Activated T-cell treated with anti-CD3 and anti-CD28 coated beads, Interleukin-2, amount 50 U/mL, for 72 hours (primary cell): ENCODE data around the gene RBM14. TPM values are rescaled to one million over a fixed set of nuclear protein-coding genes. Genes with fewer than 3 reads are reported as not detected.
"Not testable (repeated sequence)": the region's sequence is repeated elsewhere in the genome, so short reads cannot be mapped to it uniquely, and the experiment has no call there.

Experiments
- ATAC-seq, 2 donors: fragments of 150-1000 bp; cut with Tn5 transposase; replicated peaks in 1 of 2; 2 replicates each; pipeline ENCODE4 v1.10.0; 2021; ENCODE audit warnings: moderate library complexity in 2 of 2, mild to moderate bottlenecking in 1 of 2
- DNase-seq, 2 donors: peaks; one replicate each; pipeline ENCODE4 v3.0.0; 2021 to 2022; ENCODE audit warnings: mixed read lengths in 1 of 2
- H3K27ac Mint-ChIP-seq: one replicate; pipeline ENCODE4 v1.8.0; 2022; ENCODE audit warnings: mild to moderate bottlenecking, moderate library complexity, mixed read lengths
- H3K27me3 Mint-ChIP-seq: one replicate; pipeline ENCODE4 v1.8.0; 2022; ENCODE audit warnings: low read depth, mixed read lengths
- H3K36me3 Mint-ChIP-seq, 2 donors: one replicate each; pipeline ENCODE4 v1.8.0; 2022; ENCODE audit warnings: mixed read lengths in 2 of 2, mild to moderate bottlenecking in 1 of 2; ENCODE audit not compliant: insufficient read depth in 2 of 2
- H3K4me1 Mint-ChIP-seq: one replicate; pipeline ENCODE4 v1.8.0; 2022; ENCODE audit warnings: low read depth, mixed read lengths
- H3K4me3 Mint-ChIP-seq, 2 donors: one replicate each; pipeline ENCODE4 v1.8.0; 2022; ENCODE audit warnings: mild to moderate bottlenecking in 2 of 2, mixed read lengths in 2 of 2, moderate library complexity in 2 of 2
- H3K9me3 Mint-ChIP-seq, 2 donors: one replicate each; pipeline ENCODE4 v1.8.0; 2022; ENCODE audit warnings: mixed read lengths in 2 of 2
- total RNA-seq, 2 donors: library from RNA; stranded (reverse); gene quantifications; one replicate each; pipeline ENCODE4 v1.2.3, GENCODE V29; 2022

The RBM14 gene
- total RNA-seq, 2 donors from 2014 or later = 85.6 to 97.3 TPM

DNA sequence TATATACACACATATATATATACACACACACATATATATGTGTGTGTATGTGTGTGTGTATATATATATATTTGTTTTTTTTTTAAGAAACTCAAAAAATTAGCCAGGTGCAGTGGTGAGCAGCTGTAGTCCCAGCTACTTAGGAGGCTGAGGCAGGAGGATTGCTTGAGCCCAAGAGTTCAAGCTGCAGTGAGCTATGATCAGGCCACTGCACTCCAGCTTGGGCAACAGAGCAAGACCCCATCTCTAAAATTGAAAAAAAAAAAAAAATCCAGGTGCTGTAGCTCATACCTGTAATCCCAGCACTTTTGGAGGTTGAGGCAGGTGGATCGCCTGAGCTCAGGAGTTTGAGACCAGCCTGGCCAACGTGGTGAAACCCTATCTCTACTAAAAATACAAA is 27.1 kb upstream of the RBM14 start:
- not testable (repeated sequence) for H3K36me3 Mint-ChIP-seq, H3K27me3 Mint-ChIP-seq, H3K27ac Mint-ChIP-seq, H3K4me3 Mint-ChIP-seq, ATAC-seq, DNase-seq, H3K9me3 Mint-ChIP-seq
- H3K4me1 Mint-ChIP-seq = peaks cover 26% of the 10 kb centered on the region

DNA sequence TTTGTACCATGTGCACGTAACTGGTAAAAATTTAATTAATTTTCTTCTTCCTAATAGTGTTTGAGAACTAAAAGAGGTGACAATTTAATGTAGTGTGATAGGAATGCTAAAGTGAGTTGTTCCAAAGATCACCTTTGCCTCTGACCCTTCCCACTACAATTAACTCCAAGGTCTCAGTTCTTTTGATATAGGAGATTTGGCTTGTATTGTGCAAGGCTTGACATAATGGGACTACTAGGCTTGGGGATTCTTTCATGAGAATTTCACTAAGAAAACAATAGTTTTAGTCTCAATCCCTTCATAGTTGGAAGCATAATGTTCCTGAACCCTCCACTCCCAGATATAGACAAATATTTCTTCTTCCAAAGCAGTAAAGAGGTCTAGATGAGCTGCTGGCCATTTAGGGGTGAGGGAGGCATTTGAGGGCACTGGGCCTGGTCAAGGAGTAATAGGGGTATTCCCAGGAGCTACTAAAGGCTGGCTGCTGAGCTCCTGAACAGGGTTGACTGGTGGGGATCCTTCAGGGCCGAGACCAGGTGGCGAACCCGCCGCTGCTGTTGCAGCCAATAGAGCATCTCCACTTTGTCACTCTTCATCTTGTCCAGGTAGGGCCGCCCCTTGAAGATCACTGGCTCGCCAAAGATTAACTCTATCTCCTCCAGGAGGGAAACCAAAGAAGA is 26.3 kb upstream of the RBM14 start:
- ATAC-seq (no peak), DNase-seq (no peak)
- Mint-ChIP-seq H3K9me3 (no peaks in the 10 kb centered on the region), H3K27ac (no peak overlapping the region), H3K4me3 (no peak overlapping the region), H3K4me1 (peaks cover 34% of the 10 kb centered on the region), H3K27me3 (no peaks in the 10 kb centered on the region), H3K36me3 (peaks cover 0 to 3% of the 10 kb centered on the region in 2 donors)

GRCh38 chr11:66591175-66591574 is 25.3 kb upstream of the RBM14 start:
- DNase-seq = no peak
- H3K27ac Mint-ChIP-seq = no peak overlapping the region
- no peaks in the 10 kb centered on the region for H3K27me3 Mint-ChIP-seq
- no peaks in the 10 kb centered on the region for H3K9me3 Mint-ChIP-seq
- H3K4me3 Mint-ChIP-seq = no peak overlapping the region
- peaks cover 0 to 3% of the 10 kb centered on the region in 2 donors for H3K36me3 Mint-ChIP-seq
- no peak for ATAC-seq
- peaks cover 42% of the 10 kb centered on the region for H3K4me1 Mint-ChIP-seq

DNA sequence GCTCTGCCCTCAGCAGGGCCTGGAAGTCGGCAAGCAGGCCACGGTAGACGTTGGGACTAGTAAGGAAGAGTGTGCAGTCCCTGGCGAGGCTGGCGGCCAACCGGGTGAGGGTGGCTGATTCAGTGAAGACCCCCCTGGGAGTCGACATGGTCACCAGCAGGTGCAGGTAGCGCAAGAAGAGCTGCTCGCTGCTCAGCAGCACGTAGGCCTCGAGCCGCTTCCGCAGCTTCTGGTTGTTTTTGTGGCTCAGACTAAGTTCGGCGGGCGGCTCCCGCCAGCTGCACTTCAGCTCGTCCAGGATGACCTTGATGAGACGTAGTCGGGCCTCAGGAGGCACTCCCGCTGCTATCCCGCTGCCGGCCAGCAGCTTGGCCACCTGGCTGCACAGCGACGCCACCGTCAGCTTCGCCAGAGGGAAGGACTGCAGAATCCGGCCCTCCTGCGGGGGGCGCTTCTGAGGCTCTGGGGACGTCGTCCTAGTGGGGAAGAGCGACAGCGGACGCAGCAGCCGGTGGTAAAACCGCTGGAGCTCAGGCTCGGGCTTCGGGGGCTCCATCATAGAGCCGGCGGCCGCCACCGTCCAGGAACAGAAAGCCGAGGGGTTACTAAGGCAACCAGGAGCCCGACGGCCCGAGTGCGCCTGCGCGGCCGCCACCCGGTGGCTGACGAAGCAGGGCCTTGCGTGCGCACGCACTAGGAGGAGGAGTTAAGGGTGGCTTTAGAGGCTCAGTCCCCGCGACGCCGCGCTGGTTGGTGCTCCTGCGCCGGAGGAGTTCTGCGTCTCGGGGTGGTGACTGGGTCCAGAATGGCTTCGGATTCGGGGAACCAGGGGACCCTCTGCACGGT is 23.8 kb upstream of the RBM14 start, which contains the start of the genes CCDC87 and CCS:
Gene CCDC87, minus strand, starts transcription at position 607 of the 846 bp plus-strand sequence. Its CDS starts 48 bp downstream, at position 559.
Gene CCS, plus strand, starts transcription at position 729 of the 846 bp plus-strand sequence. Its CDS starts 77 bp downstream, at position 806.
- H3K4me3 Mint-ChIP-seq = peak within 1 kb of the TSS; percentile 100
- H3K27ac Mint-ChIP-seq = peak within 1 kb of the TSS; percentile 98
- H3K36me3 Mint-ChIP-seq = peaks cover 0 to 3% of the 10 kb centered on the region in 2 donors
- H3K9me3 Mint-ChIP-seq = no peaks in the 10 kb centered on the region
- DNase-seq (peak; percentile 98), ATAC-seq (peak; percentile 98 to 99)
- H3K27me3 Mint-ChIP-seq = no peaks in the 10 kb centered on the region
- peaks cover 42% of the 10 kb centered on the region for H3K4me1 Mint-ChIP-seq

- peaks cover 42% of the 10 kb centered on the region for H3K4me1 Mint-ChIP-seq
These were observed 23.2 kb upstream of the RBM14 start for GRCh38 chr11:66593303-66593635.

DNA sequence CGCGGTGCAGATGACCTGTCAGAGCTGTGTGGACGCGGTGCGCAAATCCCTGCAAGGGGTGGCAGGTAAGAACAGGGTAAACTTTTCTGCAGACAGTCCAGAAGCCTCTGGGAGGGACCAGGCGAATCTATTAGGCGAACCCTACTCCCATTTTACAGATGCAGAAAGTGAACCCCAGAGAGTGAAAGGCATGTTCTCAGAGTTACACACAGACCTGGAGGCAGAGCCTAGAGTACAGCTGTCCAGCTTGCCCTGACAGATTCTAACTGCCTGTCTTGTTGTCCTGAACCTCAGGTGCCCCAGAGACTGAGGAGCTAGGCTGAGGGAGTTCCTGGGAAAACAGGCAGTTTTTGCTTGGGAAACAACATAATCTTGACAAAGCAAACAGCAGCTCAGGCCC is 22.8 kb upstream of the RBM14 start:
- Mint-ChIP-seq H3K9me3 (no peaks in the 10 kb centered on the region), H3K4me3 (peak overlapping the region; percentile 100), H3K27ac (no peak overlapping the region), H3K27me3 (no peaks in the 10 kb centered on the region), H3K36me3 (peaks cover 0 to 3% of the 10 kb centered on the region in 2 donors), H3K4me1 (peaks cover 42% of the 10 kb centered on the region)
- ATAC-seq = no peak
- DNase-seq = no peak

More at GRCh38 chr11:66593303-66593635, 23.2 kb upstream of the RBM14 start:
- DNase-seq (peak in 1 of 2 donors; percentile 9), ATAC-seq (no peak)
- no peaks in the 10 kb centered on the region for H3K27me3 Mint-ChIP-seq
- H3K27ac Mint-ChIP-seq = peak overlapping the region; percentile 98
- no peaks in the 10 kb centered on the region for H3K9me3 Mint-ChIP-seq
- peak overlapping the region; percentile 100 for H3K4me3 Mint-ChIP-seq
- H3K36me3 Mint-ChIP-seq = peaks cover 0 to 3% of the 10 kb centered on the region in 2 donors

- Mint-ChIP-seq H3K27me3 (no peaks in the 10 kb centered on the region), H3K36me3 (peaks cover 0 to 3% of the 10 kb centered on the region in 2 donors), H3K4me1 (peaks cover 42% of the 10 kb centered on the region), H3K27ac (peak overlapping the region; percentile 4), H3K9me3 (no peaks in the 10 kb centered on the region), H3K4me3 (peak overlapping the region; percentile 36 to 64)
- no peak for DNase-seq
- no peak for ATAC-seq
These were observed 21.1 kb upstream of the RBM14 start for GRCh38 chr11:66595245-66595904.

- Mint-ChIP-seq H3K4me3 (no peak overlapping the region), H3K27ac (no peak overlapping the region), H3K9me3 (no peaks in the 10 kb centered on the region), H3K4me1 (peaks cover 19% of the 10 kb centered on the region), H3K27me3 (no peaks in the 10 kb centered on the region), H3K36me3 (no peaks in the 10 kb centered on the region)
- DNase-seq (no peak), ATAC-seq (no peak)
These were observed 17.4 kb upstream of the RBM14 start for GRCh38 chr11:66598993-66599392.

DNA sequence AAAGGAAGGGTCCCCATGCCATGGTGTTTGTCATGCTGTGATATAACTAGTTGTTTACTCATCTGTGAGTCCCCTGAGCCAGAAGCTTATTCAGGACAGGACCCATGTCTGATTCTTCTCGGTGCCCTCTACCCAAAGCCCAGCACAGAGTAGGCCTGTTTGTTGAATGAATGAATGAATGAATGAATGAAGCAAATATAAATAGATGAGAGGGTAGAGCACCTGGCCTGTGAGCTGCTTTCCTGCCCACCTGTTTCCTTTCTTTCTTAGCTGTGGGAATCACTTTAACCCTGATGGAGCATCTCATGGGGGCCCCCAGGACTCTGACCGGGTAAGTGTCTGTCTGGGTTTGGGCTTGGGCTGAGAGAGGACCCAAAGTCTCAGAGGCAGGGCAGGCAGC is 16.2 kb upstream of the RBM14 start:
- Mint-ChIP-seq H3K27ac (no peak overlapping the region), H3K4me1 (peaks cover 7% of the 10 kb centered on the region), H3K36me3 (no peaks in the 10 kb centered on the region), H3K4me3 (no peak overlapping the region), H3K27me3 (no peaks in the 10 kb centered on the region), H3K9me3 (no peaks in the 10 kb centered on the region)
- ATAC-seq (no peak), DNase-seq (no peak)

- H3K27ac Mint-ChIP-seq = no peak overlapping the region
- no peaks in the 10 kb centered on the region for H3K9me3 Mint-ChIP-seq
- ATAC-seq = no peak
These were observed 15.7 kb upstream of the RBM14 start for GRCh38 chr11:66600631-66601233.

DNA sequence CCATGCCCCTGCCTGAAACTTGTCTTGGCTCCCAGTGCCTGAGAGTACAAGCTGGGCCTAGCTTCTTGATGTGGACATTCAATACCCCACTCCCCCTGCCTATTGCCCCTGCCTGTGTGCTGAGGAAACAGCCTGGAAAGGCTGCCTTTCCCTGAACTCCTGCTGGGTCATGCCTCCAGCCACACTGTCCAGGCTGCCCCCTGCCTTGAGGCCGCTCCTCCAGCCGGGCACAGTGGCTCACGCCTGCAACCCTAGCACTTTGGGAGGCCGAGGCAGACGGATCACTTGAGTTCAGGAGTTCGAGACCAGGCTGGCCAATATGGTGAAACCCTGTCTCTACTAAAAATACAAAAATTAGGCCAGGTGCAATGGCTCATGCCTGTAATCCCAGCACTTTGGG is 13.4 kb upstream of the RBM14 start:
- ATAC-seq (no peak), DNase-seq (no peak)
- Mint-ChIP-seq H3K36me3 (peaks cover 0 to 1% of the 10 kb centered on the region in 2 donors), H3K9me3 (no peaks in the 10 kb centered on the region), H3K27me3 (no peaks in the 10 kb centered on the region), H3K4me1 (no peaks in the 10 kb centered on the region), H3K27ac (no peak overlapping the region), H3K4me3 (no peak overlapping the region)

More at GRCh38 chr11:66600631-66601233, 15.7 kb upstream of the RBM14 start:
- H3K36me3 Mint-ChIP-seq = no peaks in the 10 kb centered on the region
- DNase-seq = no peak
- H3K4me3 Mint-ChIP-seq = no peak overlapping the region
- H3K27me3 Mint-ChIP-seq = no peaks in the 10 kb centered on the region
- peaks cover 2% of the 10 kb centered on the region for H3K4me1 Mint-ChIP-seq

DNA sequence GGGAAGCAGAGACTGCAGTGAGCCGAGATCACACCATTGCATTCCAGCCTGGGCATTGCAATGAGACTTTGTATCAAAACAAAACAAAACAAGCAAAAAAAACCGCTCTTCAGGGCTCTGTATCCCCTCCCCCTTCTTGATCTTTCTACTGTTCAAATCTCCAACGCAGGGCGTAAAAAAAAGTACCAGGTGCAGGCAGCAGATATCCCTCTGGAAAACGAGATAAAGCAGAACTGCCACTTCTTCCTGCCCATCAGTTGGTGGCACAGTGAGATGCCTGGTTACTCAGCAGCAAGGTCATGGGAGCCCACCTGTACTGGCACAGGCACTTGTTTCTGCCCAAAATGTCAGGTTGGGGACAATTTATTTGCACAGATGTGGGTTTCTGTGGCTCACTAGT is 12.3 kb upstream of the RBM14 start:
- Mint-ChIP-seq H3K27ac (no peak overlapping the region), H3K9me3 (no peaks in the 10 kb centered on the region), H3K4me3 (no peak overlapping the region), H3K36me3 (peaks cover 0 to 1% of the 10 kb centered on the region in 2 donors), H3K4me1 (no peaks in the 10 kb centered on the region), H3K27me3 (no peaks in the 10 kb centered on the region)
- no peak for DNase-seq
- ATAC-seq = no peak
